H1 (cell line): ENCODE results near the gene KCNIP3. TPM values are rescaled to one million over a fixed set of nuclear protein-coding genes. Genes with fewer than 3 reads are reported as not detected.

ENCODE experiments used
- CTCF ChIA-PET: fragments of 300-600 bp; sonication (Branson Sonifier 250); formaldehyde crosslinking; loops from one replicate; lab custom pipeline; 2021; ENCODE audit not compliant: partially characterized antibody; lab: Charles Lee
- POLR2A ChIA-PET: fragments of 300-600 bp; sonication (Branson Sonifier 250); formaldehyde crosslinking; loops from one replicate; lab custom pipeline; 2021; ENCODE audit warnings: inconsistent platforms; ENCODE audit not compliant: partially characterized antibody; lab: Charles Lee
- DNase-seq, 2 experiments: peaks; one replicate each; pipeline versions ENCODE4 v3.0.0 to v3.0.0-alpha.2; 2010 to 2022; ENCODE audit warnings: low spot score in 2 of 2, low read depth in 1 of 2, mixed read lengths in 1 of 2
- FAIRE-seq: peaks from 2 replicates; lab custom pipeline; 2011; peaks lifted over from hg19 to GRCh38; lab: Jason Lieb, UNC
- H2AFZ ChIP-seq: 2 replicates; pipeline ENCODE4 v1.8.1; 2012; ENCODE audit warnings: low read length, inconsistent platforms
- H2AK5ac ChIP-seq: 2 replicates; pipeline ENCODE4 v1.6.1; 2013; ENCODE audit warnings: low read depth, low read length
- H2BK120ac ChIP-seq: replicated peaks from 2 replicates; pipeline ENCODE3; 2013; ENCODE audit warnings: low read depth, low read length, inconsistent platforms
- H2BK12ac ChIP-seq: 2 replicates; pipeline ENCODE4 v1.6.1; 2013; ENCODE audit warnings: low read depth, low read length
- H2BK15ac ChIP-seq: 2 replicates; pipeline ENCODE4 v1.6.1; 2013; ENCODE audit warnings: low read length
- H2BK20ac ChIP-seq: 2 replicates; pipeline ENCODE4 v1.6.1; 2013; ENCODE audit warnings: low read length
- H2BK5ac ChIP-seq: 2 replicates; pipeline ENCODE4 v1.6.1; 2013; ENCODE audit warnings: low read depth, low read length
- H3K14ac ChIP-seq: 2 replicates; pipeline ENCODE4 v1.6.1; 2013; ENCODE audit warnings: inconsistent platforms; ENCODE audit not compliant: insufficient read length
- H3K18ac ChIP-seq: 2 replicates; pipeline ENCODE4 v1.6.1; 2013; ENCODE audit warnings: low read length; ENCODE audit errors: extremely low read depth
- H3K23ac ChIP-seq: 2 replicates; pipeline ENCODE4 v1.6.1; 2013; ENCODE audit warnings: inconsistent platforms; ENCODE audit not compliant: insufficient read length
- H3K23me2 ChIP-seq: 2 replicates; pipeline ENCODE4 v1.6.1; 2013; ENCODE audit warnings: low read depth, low read length
- H3K27ac ChIP-seq: 2 replicates; pipeline ENCODE4 v1.6.1; 2011; ENCODE audit warnings: low read depth, low read length, inconsistent platforms
- H3K27me3 ChIP-seq, 4 experiments: replicated peaks in 1 of 4; 1 replicate in 1 of 4; 2 replicates in 3 of 4; pipeline versions ENCODE4 v1.6.1 to v1.8.1; 2011 to 2013; ENCODE audit warnings: low read length in 3 of 4, mild to moderate bottlenecking in 3 of 4, inconsistent platforms in 2 of 4, mixed read lengths in 2 of 4, moderate library complexity in 1 of 4; ENCODE audit not compliant: control insufficient read depth in 3 of 4, insufficient read depth in 3 of 4; ENCODE audit errors: extremely low read depth in 1 of 4
- H3K36me3 ChIP-seq, 4 experiments: 2 replicates each; pipeline versions ENCODE4 v1.6.1 to v1.8.1; 2011 to 2013; ENCODE audit warnings: mild to moderate bottlenecking in 4 of 4, low read length in 3 of 4, moderate library complexity in 2 of 4, control low read depth in 1 of 4, inconsistent platforms in 1 of 4; ENCODE audit not compliant: insufficient read depth in 4 of 4, control insufficient read depth in 2 of 4
- H3K4ac ChIP-seq: replicated peaks from 2 replicates; pipeline ENCODE3; 2013; ENCODE audit warnings: low read length, low read depth, mixed read lengths, inconsistent platforms; ENCODE audit not compliant: insufficient read length
- H3K4me1 ChIP-seq, 4 experiments: replicated peaks in 1 of 4; 1 replicate in 1 of 4; 2 replicates in 3 of 4; pipeline versions ENCODE4 v1.6.1 to v1.8.1; 2011 to 2013; ENCODE audit warnings: low read length in 3 of 4, inconsistent platforms in 2 of 4, mixed read lengths in 1 of 4; ENCODE audit not compliant: insufficient read depth in 4 of 4, control insufficient read depth in 3 of 4
- H3K4me2 ChIP-seq, 2 experiments: 2 replicates each; pipeline versions ENCODE4 v1.6.1 to v1.8.1; 2011 to 2013; ENCODE audit warnings: low read depth in 2 of 2, low read length in 2 of 2, control low read depth in 1 of 2, inconsistent platforms in 1 of 2, mild to moderate bottlenecking in 1 of 2; ENCODE audit not compliant: insufficient read depth in 1 of 2
- H3K4me3 ChIP-seq, 4 experiments: fragments of 200-600, 300-600 bp in 1 of 4; sonication (generic), shearing (Covaris generic), sonication (Bioruptor Twin) in 1 of 4; 2 replicates each; pipeline versions ENCODE4 v1.5.1 to v1.8.1; 2011 to 2016; ENCODE audit warnings: low read length in 4 of 4, low read depth in 3 of 4, control low read depth in 2 of 4, inconsistent platforms in 2 of 4, mild to moderate bottlenecking in 2 of 4, mixed read lengths in 1 of 4, moderate library complexity in 1 of 4; ENCODE audit not compliant: insufficient read depth in 2 of 4; ENCODE audit errors: extremely low read depth in 1 of 4
- H3K56ac ChIP-seq: replicated peaks from 2 replicates; pipeline ENCODE3; 2013; ENCODE audit warnings: low read depth, mild to moderate bottlenecking, mixed read lengths, low read length, inconsistent platforms; ENCODE audit not compliant: insufficient read length
- H3K79me1 ChIP-seq: 2 replicates; pipeline ENCODE4 v1.6.1; 2013; ENCODE audit warnings: low read depth, low read length, control low read depth
- H3K79me2 ChIP-seq, 2 experiments: 2 replicates each; pipeline versions ENCODE4 v1.6.1 to v1.8.1; 2012 to 2013; ENCODE audit warnings: low read length in 2 of 2, mild to moderate bottlenecking in 2 of 2, inconsistent platforms in 1 of 2; ENCODE audit not compliant: insufficient read depth in 2 of 2, control insufficient read depth in 1 of 2
- H3K9ac ChIP-seq, 4 experiments: replicated peaks in 1 of 4; 1 replicate in 1 of 4; 2 replicates in 3 of 4; pipeline versions ENCODE4 v1.6.1 to v1.8.1; 2011 to 2013; ENCODE audit warnings: low read depth in 3 of 4, low read length in 3 of 4, control low read depth in 2 of 4, mild to moderate bottlenecking in 2 of 4, moderate library complexity in 2 of 4, inconsistent platforms in 1 of 4; ENCODE audit errors: extremely low read depth in 1 of 4
- H3K9me3 ChIP-seq, 2 experiments: 2 replicates each; pipeline versions ENCODE4 v1.6.1 to v1.8.1; 2012 to 2013; ENCODE audit warnings: mild to moderate bottlenecking in 2 of 2, moderate library complexity in 2 of 2, control low read depth in 1 of 2, inconsistent platforms in 1 of 2, low read depth in 1 of 2, low read length in 1 of 2, mixed read lengths in 1 of 2; ENCODE audit not compliant: insufficient read depth in 2 of 2
- H4K20me1 ChIP-seq, 2 experiments: replicated peaks in 1 of 2; 2 replicates each; pipeline versions ENCODE3 to v1.8.1; 2011 to 2013; ENCODE audit warnings: inconsistent platforms in 2 of 2, low read length in 2 of 2, mild to moderate bottlenecking in 1 of 2; ENCODE audit not compliant: insufficient read depth in 2 of 2, control insufficient read depth in 1 of 2
- H4K5ac ChIP-seq: 2 replicates; pipeline ENCODE4 v1.6.1; 2013; ENCODE audit warnings: low read length, low read depth, mixed read lengths, inconsistent platforms; ENCODE audit not compliant: insufficient read length
- H4K8ac ChIP-seq: 2 replicates; pipeline ENCODE4 v1.8.0; 2013; ENCODE audit warnings: mild to moderate bottlenecking, moderate library complexity, low read length, inconsistent platforms; ENCODE audit not compliant: insufficient read depth; ENCODE audit errors: extremely low read depth
- H4K91ac ChIP-seq: replicated peaks from 2 replicates; pipeline ENCODE3; 2013; ENCODE audit warnings: low read length, mixed read lengths, inconsistent platforms; ENCODE audit not compliant: insufficient read length
- ASH2L ChIP-seq: fragments of 200-600, 300-600 bp; sonication (generic); IDR thresholded peaks from one replicate; pipeline ENCODE4 v1.7.1; 2017; ENCODE audit warnings: low read length
- HDAC2 ChIP-seq, 2 experiments: fragments of 300-600 bp in 1 of 2; sonication (generic) in 1 of 2; IDR thresholded peaks; 2 replicates each; pipeline ENCODE4 v1.6.1; 2011 to 2012; ENCODE audit warnings: low read depth in 2 of 2, low read length in 2 of 2, mild to moderate bottlenecking in 2 of 2, moderate library complexity in 2 of 2, borderline replicate concordance in 1 of 2, inconsistent platforms in 1 of 2
- NANOG ChIP-seq: IDR thresholded peaks from 2 replicates; pipeline ENCODE4 v1.6.1; 2011; ENCODE audit warnings: low read length, low read depth, mild to moderate bottlenecking, inconsistent platforms; ENCODE audit not compliant: insufficient read depth, poor library complexity, severe bottlenecking
- RBBP5 ChIP-seq: IDR thresholded peaks from 2 replicates; pipeline ENCODE4 v1.7.1; 2012; ENCODE audit warnings: low read depth, mild to moderate bottlenecking, inconsistent platforms, low read length, moderate library complexity, borderline replicate concordance
- SIRT6 ChIP-seq: IDR thresholded peaks from one replicate; pipeline ENCODE4 v1.7.1; 2012; ENCODE audit warnings: low read length, inconsistent platforms
- SIX5 ChIP-seq: IDR thresholded peaks from 2 replicates; pipeline ENCODE4 v1.6.1; 2011; ENCODE audit warnings: mild to moderate bottlenecking, low read depth, low read length
- SP2 ChIP-seq: IDR thresholded peaks from 2 replicates; pipeline ENCODE4 v1.6.1; 2012; ENCODE audit warnings: mild to moderate bottlenecking, low read length, inconsistent platforms
- SP4 ChIP-seq: IDR thresholded peaks from 2 replicates; pipeline ENCODE4 v1.6.1; 2012; ENCODE audit warnings: low read length, inconsistent platforms
- TAF7 ChIP-seq: optimal IDR thresholded peaks from 2 replicates; pipeline ENCODE3; 2011; ENCODE audit warnings: low read depth, mild to moderate bottlenecking, inconsistent platforms, low read length, moderate library complexity, borderline replicate concordance
- TCF12 ChIP-seq: IDR thresholded peaks from 2 replicates; pipeline ENCODE4 v1.6.1; 2011; ENCODE audit warnings: low read depth, mild to moderate bottlenecking, low read length
- YY1 ChIP-seq: IDR thresholded peaks from 2 replicates; pipeline ENCODE4 v1.6.1; 2011; ENCODE audit warnings: low read depth, mild to moderate bottlenecking, low read length
- WGBS, 2 experiments: shearing (Covaris generic) in 1 of 2; methylation state at CpG; one replicate each; pipeline versions ENCODE4 v1.1.6 to v1.1.7; 2013 to 2015; ENCODE audit warnings: low lambda C conversion rate in 2 of 2, mixed read lengths in 2 of 2, inconsistent platforms in 1 of 2, low coverage in 1 of 2, missing lambda C conversion rate in 1 of 2; ENCODE audit not compliant: insufficient replicate concordance in 2 of 2, insufficient coverage in 1 of 2, insufficient read length in 1 of 2; ENCODE audit errors: extremely low coverage in 1 of 2, missing lambda C conversion rate in 1 of 2; 5-methylcytosine and 5-hydroxymethylcytosine counted together
- polyA plus RNA-seq, 7 experiments: library from polyadenylated mRNA; depleted of rRNA in 3 of 7; stranded (reverse) in 5 of 7; unstranded in 2 of 7; fragments of >200 nt in 5 of 7; fragments of 200-250 nt in 2 of 7; gene quantifications; 1 replicate in 5 of 7; 2 replicates in 1 of 7; 4 replicates in 1 of 7; pipeline versions ENCODE4 v1.2.1 to v1.2.3, GENCODE V29; 2011 to 2013; ENCODE audit warnings: missing spikeins in 2 of 7, mixed read lengths in 2 of 7
- total RNA-seq: library from RNA; stranded (reverse); fragmentation: NEBNext Ultra II Directional; extraction: Animal tissue kit (Norgen Biotek cat#: 25700); gene quantifications from 2 replicates; pipeline ENCODE4 v1.2.1, GENCODE V29; 2021
- TF ChIP-seq, protein P1 (sequence below): IDR thresholded peaks from 2 replicates; pipeline ENCODE4 v1.6.1; 2011; ENCODE audit warnings: low read depth, mild to moderate bottlenecking, low read length; ENCODE audit not compliant: insufficient read depth

The KCNIP3 gene
- total and polyA plus RNA-seq, 2 of the 8 experiments (the other 6 are each of a cell fraction or from before 2014, with no cell fraction given), result 0.33 to 1.9 TPM

DNA sequence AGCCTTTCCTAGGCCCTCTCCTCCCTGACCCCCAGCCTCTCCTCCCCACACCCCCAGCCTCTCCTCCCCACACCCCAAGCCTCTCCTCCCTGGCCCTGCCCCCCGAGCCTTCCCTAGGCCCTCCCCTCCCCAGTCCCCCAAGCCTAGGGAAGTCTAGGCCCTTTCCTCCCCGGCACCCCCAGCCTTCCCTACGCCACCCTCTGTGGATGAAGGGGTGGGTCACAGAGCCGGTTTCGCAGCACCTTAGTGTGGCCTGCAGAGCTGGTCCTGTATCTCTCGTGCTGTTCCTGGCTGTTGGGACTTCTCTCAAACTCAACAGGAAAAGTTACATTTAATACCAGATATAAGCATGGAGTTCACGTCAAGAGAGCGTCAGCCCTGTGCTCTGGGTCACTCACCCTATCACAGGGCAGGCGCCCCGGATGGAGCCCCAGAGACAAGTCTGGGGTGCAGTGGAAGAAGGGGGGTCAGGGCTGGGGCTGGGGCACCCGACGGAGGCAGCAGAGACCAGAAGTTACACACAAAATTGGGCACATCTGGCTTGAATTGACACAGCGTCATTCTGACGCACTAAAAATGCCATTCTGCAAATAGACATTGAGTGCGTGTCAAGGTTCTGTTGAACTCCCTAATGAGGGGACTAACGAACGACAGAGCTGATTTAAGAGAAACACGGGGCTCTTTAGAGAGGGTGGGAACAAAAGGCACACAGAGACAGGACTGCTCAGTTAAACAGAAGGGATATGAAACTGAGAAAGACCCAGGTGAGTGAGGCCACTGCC lies 24.0 kb downstream of the KCNIP3 start:
- Histone ChIP-seq H4K91ac (no peak overlapping the region), H3K79me2 (no peaks in the 10 kb centered on the region), H2BK15ac (no peak overlapping the region), H3K79me1 (no peaks in the 10 kb centered on the region; the same call in 1 of the 2 replicates), H2BK12ac (no peak overlapping the region), H2AFZ (no peak overlapping the region), H2BK120ac (no peak overlapping the region), H3K9ac (no peak overlapping the region), H3K4me2 (no peak overlapping the region), H4K5ac (no peak overlapping the region), H3K23ac (no peak overlapping the region), H4K20me1 (peaks cover 0 to 6% of the 10 kb centered on the region in 2 experiments), H3K56ac (no peak overlapping the region), H3K14ac (no peak overlapping the region), H3K18ac (no peak overlapping the region), H2BK5ac (no peak overlapping the region), H2BK20ac (no peak overlapping the region), H4K8ac (no peak overlapping the region), H3K27me3 (no peaks in the 10 kb centered on the region), H3K4me3 (no peak overlapping the region), H3K4ac (no peak overlapping the region), H3K4me1 (no peaks in the 10 kb centered on the region), H3K9me3 (peaks cover 59 to 96% of the 10 kb centered on the region in 2 experiments), H2AK5ac (no peak overlapping the region), H3K36me3 (no peaks in the 10 kb centered on the region; a peak in 1 of 8 replicates), H3K23me2 (peaks cover 9% of the 10 kb centered on the region; the same call in 1 of the 2 replicates), H3K27ac (no peak overlapping the region)
- DNase-seq, result no peak
- ChIA-PET CTCF (no interaction called here), POLR2A (no interaction called here)
- 88% methylated on average over 15 of the region's 18 CpGs; no CpG with 5 or more reads in 1 of the 2 experiments for whole genome bisulfite sequencing, 2 experiments
- FAIRE-seq, result no peak
- TF ChIP-seq ASH2L, result no peak
- no peak for TF ChIP-seq RBBP5
- TF ChIP-seq SP2, result no peak
- no peak for TF ChIP-seq HDAC2 (IDR thresholded peaks at IDR 0.05; ENCODE audit: borderline replicate concordance in 1 of 2, low read depth in 2 of 2, low read length in 2 of 2)
- TF ChIP-seq, protein P1, sequence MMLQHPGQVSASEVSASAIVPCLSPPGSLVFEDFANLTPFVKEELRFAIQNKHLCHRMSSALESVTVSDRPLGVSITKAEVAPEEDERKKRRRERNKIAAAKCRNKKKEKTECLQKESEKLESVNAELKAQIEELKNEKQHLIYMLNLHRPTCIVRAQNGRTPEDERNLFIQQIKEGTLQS, result no peak
- no peak for TF ChIP-seq SIX5
- TF ChIP-seq SP4, result no peak
- no peak for TF ChIP-seq NANOG
- no peak for TF ChIP-seq YY1
- TF ChIP-seq TAF7, result no peak
- no peak for TF ChIP-seq SIRT6
- TF ChIP-seq TCF12, result no peak
